ENCODE measurements around the gene SURF1. TPM values are rescaled to one million over a fixed set of nuclear protein-coding genes. Genes with fewer than 3 reads are reported as not detected.
A peak's percentile ranks its signal among the peaks of the same experiment; 100 is the strongest.

Gene SURF1
- total RNA-seq, 1 donor from 2014 or later = 43.9 TPM

GRCh38 chr9:133351908-133352634 is 4.2 kb downstream of the SURF1 start:
- H3K9me3 ChIP-seq = no peaks in the 10 kb centered on the region
- intact Hi-C loops (cut with DNase I) = no loop called here
- H3K4me3 ChIP-seq = no peak overlapping the region
- TF ChIP-seq, protein P1, sequence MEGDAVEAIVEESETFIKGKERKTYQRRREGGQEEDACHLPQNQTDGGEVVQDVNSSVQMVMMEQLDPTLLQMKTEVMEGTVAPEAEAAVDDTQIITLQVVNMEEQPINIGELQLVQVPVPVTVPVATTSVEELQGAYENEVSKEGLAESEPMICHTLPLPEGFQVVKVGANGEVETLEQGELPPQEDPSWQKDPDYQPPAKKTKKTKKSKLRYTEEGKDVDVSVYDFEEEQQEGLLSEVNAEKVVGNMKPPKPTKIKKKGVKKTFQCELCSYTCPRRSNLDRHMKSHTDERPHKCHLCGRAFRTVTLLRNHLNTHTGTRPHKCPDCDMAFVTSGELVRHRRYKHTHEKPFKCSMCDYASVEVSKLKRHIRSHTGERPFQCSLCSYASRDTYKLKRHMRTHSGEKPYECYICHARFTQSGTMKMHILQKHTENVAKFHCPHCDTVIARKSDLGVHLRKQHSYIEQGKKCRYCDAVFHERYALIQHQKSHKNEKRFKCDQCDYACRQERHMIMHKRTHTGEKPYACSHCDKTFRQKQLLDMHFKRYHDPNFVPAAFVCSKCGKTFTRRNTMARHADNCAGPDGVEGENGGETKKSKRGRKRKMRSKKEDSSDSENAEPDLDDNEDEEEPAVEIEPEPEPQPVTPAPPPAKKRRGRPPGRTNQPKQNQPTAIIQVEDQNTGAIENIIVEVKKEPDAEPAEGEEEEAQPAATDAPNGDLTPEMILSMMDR (IDR thresholded peaks at IDR 0.05) = peak; percentile 57
- H3K27me3 ChIP-seq = no peaks in the 10 kb centered on the region
- DNase-seq (no peak), ATAC-seq (peak; percentile 15)
- peaks cover 26% of the 10 kb centered on the region for H3K4me1 ChIP-seq
- no peak overlapping the region for H3K27ac ChIP-seq
- peaks cover 54% of the 10 kb centered on the region for H3K36me3 ChIP-seq

DNA sequence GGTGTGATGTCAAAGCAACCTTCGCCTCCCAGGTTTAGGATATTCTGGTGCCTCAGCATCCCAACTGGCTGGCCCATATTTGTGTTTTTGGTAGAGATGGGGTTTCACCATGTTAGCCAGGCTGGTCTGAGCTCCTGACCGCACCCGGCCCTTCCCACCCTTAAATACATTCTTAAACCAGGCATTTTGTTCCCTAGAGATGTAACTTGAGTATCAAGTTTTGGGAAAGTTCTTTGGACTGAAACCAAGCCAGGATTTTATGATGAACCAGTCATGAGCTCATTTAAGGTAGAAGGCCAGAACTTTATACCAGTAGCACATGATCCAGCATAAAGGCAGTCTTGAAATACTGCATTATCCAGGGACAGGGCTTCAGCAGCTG is 4.8 kb downstream of the SURF1 start:
- intact Hi-C loops (cut with DNase I) = no loop called here
- H3K9me3 ChIP-seq = no peaks in the 10 kb centered on the region
- no peaks in the 10 kb centered on the region for H3K27me3 ChIP-seq
- H3K4me1 ChIP-seq = peaks cover 28% of the 10 kb centered on the region
- no peak overlapping the region for H3K4me3 ChIP-seq
- H3K36me3 ChIP-seq = peaks cover 54% of the 10 kb centered on the region
- TF ChIP-seq, protein P1 (IDR thresholded peaks at IDR 0.05) = no peak
- DNase-seq (no peak), ATAC-seq (no peak)
- H3K27ac ChIP-seq = no peak overlapping the region

GRCh38 chr9:133349965-133350616 is 6.2 kb downstream of the SURF1 start:
- ATAC-seq = no peak

DNA sequence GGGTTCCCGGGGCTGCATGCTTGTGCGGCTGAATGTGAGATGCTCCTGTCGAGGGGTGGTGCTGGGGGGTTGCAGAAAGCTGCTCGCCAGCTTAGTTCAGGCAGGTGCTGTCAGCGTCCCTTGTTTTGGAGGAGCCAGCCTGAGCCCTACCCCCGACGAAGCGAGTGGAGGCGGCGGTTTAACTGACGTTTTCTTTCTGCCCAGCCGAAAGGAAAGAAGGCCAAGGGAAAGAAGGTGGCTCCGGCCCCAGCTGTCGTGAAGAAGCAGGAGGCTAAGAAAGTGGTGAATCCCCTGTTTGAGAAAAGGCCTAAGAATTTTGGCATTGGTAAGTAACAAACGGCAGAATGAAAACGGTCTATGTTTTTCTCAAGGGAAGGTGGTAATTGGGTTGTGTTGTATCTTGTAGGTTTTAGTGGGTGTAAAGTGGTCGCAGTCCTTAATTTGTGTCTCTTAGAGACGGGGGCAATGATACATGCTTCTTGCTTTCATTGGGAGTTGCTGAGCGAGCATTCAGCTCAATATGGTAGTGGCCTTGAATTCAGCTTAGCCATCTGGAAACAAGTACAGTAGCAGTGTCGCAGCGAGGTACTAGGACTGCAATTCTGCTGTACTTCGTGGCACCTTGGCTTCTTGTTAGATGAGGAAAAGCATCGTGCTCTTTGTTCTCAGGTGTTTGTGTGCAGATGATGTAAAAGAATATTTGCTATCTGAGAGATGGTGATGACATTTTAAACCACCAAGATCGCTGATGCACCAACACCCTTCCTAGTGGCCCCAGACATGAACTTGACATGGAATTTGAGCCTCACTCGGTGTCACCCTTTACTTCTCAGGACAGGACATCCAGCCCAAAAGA is 7.3 kb downstream of the SURF1 start:
- TF ChIP-seq, protein P1 (IDR thresholded peaks at IDR 0.05) = no peak
- Histone ChIP-seq H3K27me3 (no peaks in the 10 kb centered on the region), H3K9me3 (no peaks in the 10 kb centered on the region), H3K4me1 (peaks cover 24% of the 10 kb centered on the region), H3K27ac (peak overlapping the region; percentile 94), H3K36me3 (peaks cover 69% of the 10 kb centered on the region), H3K4me3 (peak overlapping the region; percentile 94)
- intact Hi-C loops (cut with DNase I) = no loop called here
- ATAC-seq (no peak), DNase-seq (no peak)

More at GRCh38 chr9:133349965-133350616, 6.2 kb downstream of the SURF1 start:
- Histone ChIP-seq H3K4me3 (no peak overlapping the region), H3K27me3 (no peaks in the 10 kb centered on the region), H3K36me3 (peaks cover 62% of the 10 kb centered on the region), H3K9me3 (no peaks in the 10 kb centered on the region), H3K27ac (no peak overlapping the region), H3K4me1 (peaks cover 25% of the 10 kb centered on the region)
- no peak for DNase-seq
- TF ChIP-seq, protein P1 (IDR thresholded peaks at IDR 0.05) = no peak
- intact Hi-C loops (cut with DNase I) = no loop called here

DNA sequence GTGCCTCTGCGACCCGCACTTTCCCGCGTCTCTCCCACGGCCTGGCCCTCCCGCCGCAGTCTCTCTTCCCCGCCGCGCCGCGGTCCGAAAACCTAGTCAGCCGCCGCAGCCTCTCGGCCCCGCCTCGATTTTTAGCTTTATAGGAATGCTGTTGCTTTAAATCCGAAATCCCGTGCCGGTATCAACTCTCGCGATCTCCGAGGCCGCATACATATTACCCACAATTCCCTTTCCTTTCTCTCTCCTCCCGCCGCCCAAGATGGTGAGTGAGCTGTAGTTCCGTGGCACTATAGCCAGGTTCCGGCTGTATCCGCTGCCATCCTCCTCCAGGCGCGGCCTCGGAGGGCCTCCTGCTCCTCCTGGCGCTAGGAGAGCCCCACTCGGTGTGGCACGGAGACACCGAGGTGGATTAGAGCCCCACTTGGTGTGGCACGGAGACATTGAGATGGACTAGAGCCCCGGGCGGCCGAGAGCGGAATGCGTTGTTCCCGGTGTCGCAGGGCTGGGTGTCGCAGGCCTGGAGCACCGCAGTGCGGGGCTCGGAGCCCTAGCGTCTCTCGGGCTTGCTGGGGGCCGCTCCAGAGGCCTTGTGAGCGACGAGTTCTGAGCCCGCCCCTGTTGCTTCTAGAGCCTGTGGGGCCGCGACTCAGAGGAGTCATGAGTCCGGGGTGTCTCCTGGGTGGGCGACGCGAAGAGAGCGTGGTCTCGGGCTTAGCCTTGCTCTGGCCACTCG is 8.1 kb downstream of the SURF1 start, which contains the start of the genes MED22 and RPL7A:
TSS of gene MED22 (minus strand) at position 147 of the 733 bp plus-strand sequence. CDS start 1,469 bp downstream, outside the sequence.
TSS of gene RPL7A (plus strand) at position 234 of the 733 bp plus-strand sequence. CDS start at position 260, 26 bp downstream.
- ATAC-seq (peak; percentile 91), DNase-seq (peak; percentile 93)
- no peaks in the 10 kb centered on the region for H3K9me3 ChIP-seq
- H3K4me3 ChIP-seq = peak within 1 kb of the TSS; percentile 94
- peaks cover 69% of the 10 kb centered on the region for H3K36me3 ChIP-seq
- TF ChIP-seq, protein P1 (IDR thresholded peaks at IDR 0.05) = no peak
- H3K4me1 ChIP-seq = peaks cover 24% of the 10 kb centered on the region
- peak within 1 kb of the TSS; percentile 94 for H3K27ac ChIP-seq
- intact Hi-C loops (cut with DNase I) = no loop called here
- H3K27me3 ChIP-seq = no peaks in the 10 kb centered on the region
